Thyroid gland (tissue), 4 donors: Measurements from ENCODE around the gene TENT5C. TPM values are rescaled to one million over a fixed set of nuclear protein-coding genes. Genes with fewer than 3 reads are reported as not detected.

ENCODE experiments used
- DNase-seq, 2 donors: peaks; one replicate each; pipeline ENCODE4 v3.0.0-alpha.2; 2019
- H3K27ac ChIP-seq, 3 donors: fragments of 200-600 bp; sonication (generic); 1 replicate in 2 of 3; 2 replicates in 1 of 3; pipeline ENCODE4 v1.5.1; 2016 to 2019; ENCODE audit warnings: mild to moderate bottlenecking in 1 of 3, moderate library complexity in 1 of 3
- H3K27me3 ChIP-seq: fragments of 200-600 bp; sonication (generic); one replicate; pipeline ENCODE4 v1.5.1; 2019
- H3K36me3 ChIP-seq, 2 donors: fragments of 200-600 bp; sonication (generic); one replicate each; pipeline ENCODE4 v1.5.1; 2016 to 2019
- H3K4me1 ChIP-seq, 2 donors: fragments of 200-600 bp; sonication (generic); one replicate each; pipeline ENCODE4 v1.5.1; 2017 to 2019
- H3K4me3 ChIP-seq, 3 donors: fragments of 200-600 bp; sonication (generic); replicated peaks in 1 of 3; 1 replicate in 2 of 3; 2 replicates in 1 of 3; pipeline ENCODE4 v1.5.1; 2016; ENCODE audit warnings: mild to moderate bottlenecking in 1 of 3
- H3K9me3 ChIP-seq: fragments of 200-600 bp; sonication (generic); one replicate; pipeline ENCODE4 v1.5.1; 2017
- CTCF ChIP-seq, 6 experiments: fragments of 200-600 bp in 3 of 6; fragments of 450-650 bp in 3 of 6; sonication (generic) in 3 of 6; IDR thresholded peaks; one replicate each; pipeline ENCODE4 v1.5.1; 2016 to 2019; ENCODE audit warnings: antibody characterized with exemption in 6 of 6, mild to moderate bottlenecking in 2 of 6, inconsistent platforms in 1 of 6, moderate library complexity in 1 of 6
- POLR2A ChIP-seq, 2 donors: fragments of 450-650 bp; IDR thresholded peaks; one replicate each; pipeline ENCODE4 v1.6.1; 2017; ENCODE audit warnings: antibody characterized with exemption in 2 of 2, mild to moderate bottlenecking in 2 of 2, moderate library complexity in 1 of 2
- WGBS, 2 donors: methylation state at CpG; one replicate each; pipeline ENCODE4 v1.1.5; 2017; 5-methylcytosine and 5-hydroxymethylcytosine counted together
- intact Hi-C: fragments of 100-400 bp; cut with DNase I; formaldehyde crosslinking; loops from one replicate; pipeline ENCODE4 v1.15.1; 2023
- total RNA-seq, 4 donors: library from RNA; depleted of rRNA; stranded (reverse); fragments of >200 nt; gene quantifications; one replicate each; pipeline ENCODE4 v1.2.3, GENCODE V29; 2016

The TENT5C gene
- total RNA-seq, 4 donors from 2014 or later, result 14.8 to 30.4 (median 22.2) TPM

GRCh38 chr1:117590273-117590925, 15.4 kb upstream of the TENT5C start:
- H3K4me1 ChIP-seq, result peaks cover 40 to 49% of the 10 kb centered on the region in 2 donors
- intact Hi-C loops, result no loop called here
- no peaks in the 10 kb centered on the region for H3K9me3 ChIP-seq
- H3K27ac ChIP-seq, result peak overlapping the region; percentile 87 to 97 (median 92)
- 27 to 36% methylated on average over 7 of the region's 7 CpGs for WGBS, 2 donors
- peak in 3 of 6 experiments; percentile 13 to 28 (median 20) for TF ChIP-seq CTCF (IDR thresholded peaks at IDR 0.05)
- TF ChIP-seq POLR2A (IDR thresholded peaks at IDR 0.05), result no peak
- no peaks in the 10 kb centered on the region for H3K36me3 ChIP-seq
- H3K4me3 ChIP-seq, result no peak overlapping the region
- DNase-seq, result peak in 1 of 2 donors; percentile 41
- no peaks in the 10 kb centered on the region for H3K27me3 ChIP-seq

GRCh38 chr1:117591252-117591651, 14.6 kb upstream of the TENT5C start:
- DNase-seq, result peak; percentile 91 to 94
- Histone ChIP-seq H3K4me1 (peaks cover 40 to 49% of the 10 kb centered on the region in 2 donors), H3K27me3 (no peaks in the 10 kb centered on the region), H3K27ac (peak overlapping the region; percentile 87 to 97 (median 96)), H3K9me3 (no peaks in the 10 kb centered on the region), H3K4me3 (no peak overlapping the region), H3K36me3 (no peaks in the 10 kb centered on the region)
- 24 to 50% methylated on average over 3 of the region's 3 CpGs for WGBS, 2 donors
- TF ChIP-seq POLR2A (IDR thresholded peaks at IDR 0.05) (peak in 1 of 2 donors; percentile 30), CTCF (IDR thresholded peaks at IDR 0.05) (no peak)
- intact Hi-C loops, result no loop called here

GRCh38 chr1:117592155-117592554, 13.7 kb upstream of the TENT5C start:
- no peaks in the 10 kb centered on the region for H3K9me3 ChIP-seq
- peaks cover 40 to 49% of the 10 kb centered on the region in 2 donors for H3K4me1 ChIP-seq
- TF ChIP-seq POLR2A (IDR thresholded peaks at IDR 0.05), result no peak
- TF ChIP-seq CTCF (IDR thresholded peaks at IDR 0.05), result no peak
- peak overlapping the region; percentile 87 to 97 (median 96) for H3K27ac ChIP-seq
- no peaks in the 10 kb centered on the region for H3K36me3 ChIP-seq
- H3K27me3 ChIP-seq, result no peaks in the 10 kb centered on the region
- 34 to 45% methylated on average over 8 to 9 of the region's 9 CpGs for WGBS, 2 donors
- DNase-seq, result peak; percentile 97 to 98
- no peak overlapping the region for H3K4me3 ChIP-seq
- intact Hi-C loops, result no loop called here

- Histone ChIP-seq H3K27me3 (no peaks in the 10 kb centered on the region), H3K9me3 (no peaks in the 10 kb centered on the region), H3K27ac (peak overlapping the region; percentile 61 to 97 (median 64)), H3K4me3 (no peak overlapping the region), H3K4me1 (peaks cover 40 to 49% of the 10 kb centered on the region in 2 donors), H3K36me3 (no peaks in the 10 kb centered on the region)
- peak; percentile 60 to 76 for DNase-seq
- 65 to 68% methylated on average over 7 to 8 of the region's 8 CpGs for WGBS, 2 donors
- TF ChIP-seq CTCF (IDR thresholded peaks at IDR 0.05) (peak in 3 of 6 experiments; percentile 32 to 49 (median 40)), POLR2A (IDR thresholded peaks at IDR 0.05) (no peak)
- intact Hi-C loops, result no loop called here
Observed at GRCh38 chr1:117594261-117594990, 11.4 kb upstream of the TENT5C start.
